RWPE1 (cell line): ENCODE data around the gene SEPTIN8.

Source experiments
- CTCF ChIA-PET: fragments of 350-600 bp; sonication (Branson Sonifier 250); formaldehyde crosslinking; extraction: SDS; loops from one replicate; lab custom pipeline; 2021; lab: Yijun Ruan, JAX
- POLR2A ChIA-PET: fragments of 400-600 bp; formaldehyde crosslinking; extraction: SDS; loops from one replicate; lab custom pipeline; 2020; ENCODE audit warnings: antibody characterized with exemption; ENCODE audit not compliant: low non-redundant PET; lab: Yijun Ruan, JAX
- DNase-seq: peaks from one replicate; pipeline ENCODE4 v3.0.0; 2012; ENCODE audit warnings: low spot score
- H3K27ac ChIP-seq: fragments of 450-650 bp; 2 replicates; pipeline ENCODE4 v1.5.1; 2017
- TF ChIP-seq, protein P1 (sequence below): fragments of 450-650 bp; conservative IDR thresholded peaks from 2 replicates; pipeline ENCODE4 v1.5.1; 2017; ENCODE audit warnings: low read depth, mild to moderate bottlenecking

Gene SEPTIN8

GRCh38 chr5:132823481-132824050 is 46.5 kb upstream of the SEPTIN8 start:
- no peak for DNase-seq
- ChIA-PET POLR2A (no interaction called here), CTCF (interaction anchor here (0.6 to 1.2 kb wide), 2 partner anchors 70 to 1996 kb away, joined by 3 to 4 read pairs; no protein-coding TSS in a partner anchor)
- H3K27ac ChIP-seq = no peak overlapping the region
- TF ChIP-seq, protein P1, sequence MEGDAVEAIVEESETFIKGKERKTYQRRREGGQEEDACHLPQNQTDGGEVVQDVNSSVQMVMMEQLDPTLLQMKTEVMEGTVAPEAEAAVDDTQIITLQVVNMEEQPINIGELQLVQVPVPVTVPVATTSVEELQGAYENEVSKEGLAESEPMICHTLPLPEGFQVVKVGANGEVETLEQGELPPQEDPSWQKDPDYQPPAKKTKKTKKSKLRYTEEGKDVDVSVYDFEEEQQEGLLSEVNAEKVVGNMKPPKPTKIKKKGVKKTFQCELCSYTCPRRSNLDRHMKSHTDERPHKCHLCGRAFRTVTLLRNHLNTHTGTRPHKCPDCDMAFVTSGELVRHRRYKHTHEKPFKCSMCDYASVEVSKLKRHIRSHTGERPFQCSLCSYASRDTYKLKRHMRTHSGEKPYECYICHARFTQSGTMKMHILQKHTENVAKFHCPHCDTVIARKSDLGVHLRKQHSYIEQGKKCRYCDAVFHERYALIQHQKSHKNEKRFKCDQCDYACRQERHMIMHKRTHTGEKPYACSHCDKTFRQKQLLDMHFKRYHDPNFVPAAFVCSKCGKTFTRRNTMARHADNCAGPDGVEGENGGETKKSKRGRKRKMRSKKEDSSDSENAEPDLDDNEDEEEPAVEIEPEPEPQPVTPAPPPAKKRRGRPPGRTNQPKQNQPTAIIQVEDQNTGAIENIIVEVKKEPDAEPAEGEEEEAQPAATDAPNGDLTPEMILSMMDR = no peak

DNA sequence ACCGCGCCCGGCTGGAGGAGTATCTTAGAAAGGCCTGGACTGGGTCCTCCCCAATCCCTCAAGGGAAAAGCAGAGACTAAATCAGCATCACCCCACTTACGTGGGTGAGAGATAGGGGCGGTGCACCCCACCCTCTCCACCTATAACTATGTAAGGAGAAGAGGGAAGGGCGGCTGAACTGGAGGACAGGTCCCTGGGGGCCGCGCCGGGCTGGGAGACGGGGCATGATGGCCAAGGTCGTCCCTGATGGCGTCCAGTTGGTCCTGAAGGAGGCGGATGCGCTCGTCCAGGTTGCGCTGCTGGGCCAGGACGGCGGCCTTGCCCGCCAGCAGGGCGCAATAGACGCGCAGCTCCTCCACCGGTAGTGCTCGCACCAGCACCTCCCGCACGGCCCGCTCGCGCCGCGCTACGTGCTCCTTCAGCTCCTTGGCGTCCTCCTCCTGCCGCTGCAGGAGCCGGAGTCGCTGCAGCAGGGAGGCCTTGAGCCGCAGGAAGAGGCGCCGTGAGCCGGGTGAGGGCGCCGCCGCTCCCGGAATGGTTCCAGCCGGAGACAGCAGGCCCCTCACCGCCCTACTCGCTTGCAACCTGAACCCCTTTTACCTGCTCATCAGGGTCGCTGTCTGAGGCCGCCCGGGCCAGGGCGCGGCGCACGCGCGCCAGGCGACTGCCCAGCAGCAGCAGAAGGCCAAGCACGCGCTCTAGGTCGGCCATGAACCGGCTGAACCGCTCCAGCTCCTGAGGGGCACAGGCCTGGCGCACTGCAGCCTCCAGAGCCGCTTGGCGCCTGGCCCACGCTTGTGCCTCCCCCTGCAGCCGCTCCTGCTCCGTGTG is 45.8 kb upstream of the SEPTIN8 start:
- POLR2A ChIA-PET = no interaction called here

DNA sequence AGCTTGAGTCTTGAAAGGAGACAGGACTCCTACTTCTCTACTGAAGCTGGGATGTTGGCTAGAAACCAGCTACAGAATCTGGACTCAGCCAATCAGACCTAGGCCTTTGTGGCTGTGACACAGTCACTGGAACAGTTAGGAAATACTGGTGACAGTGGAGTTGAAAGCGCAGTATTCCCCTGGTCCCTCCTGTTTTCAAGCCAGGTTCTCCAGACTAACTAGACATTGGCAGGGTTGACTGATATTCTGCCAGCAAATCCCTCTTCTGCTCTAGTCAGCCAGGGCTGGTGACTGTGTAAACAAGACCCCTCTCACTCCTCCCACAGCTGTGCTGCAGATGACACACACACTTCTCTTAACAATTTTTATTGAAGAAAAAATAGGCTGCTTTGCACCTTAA is 44.8 kb upstream of the SEPTIN8 start:
- H3K27ac ChIP-seq = no peak overlapping the region
- DNase-seq = no peak
- ChIA-PET CTCF (interaction anchor here (0.6 to 2.1 kb wide), 6 partner anchors 62 to 819 kb away, joined by 3 to 12 read pairs (median 5); no protein-coding TSS in a partner anchor), POLR2A (interaction anchor here (1.1 kb wide), 1 partner anchor 68 kb away, joined by 3 read pairs; no protein-coding TSS in a partner anchor)
- TF ChIP-seq, protein P1 = no peak

More for the DNA sequence above, 45.8 kb upstream of the SEPTIN8 start:
- CTCF ChIA-PET = interaction anchor here (0.6 to 1.2 kb wide), 2 partner anchors 69 to 1996 kb away, joined by 3 to 4 read pairs; no protein-coding TSS in a partner anchor
- TF ChIP-seq, protein P1 = no peak
- no peak overlapping the region for H3K27ac ChIP-seq
- no peak for DNase-seq

- TF ChIP-seq, protein P1 = no peak
- no peak overlapping the region for H3K27ac ChIP-seq
- POLR2A ChIA-PET = interaction anchor here (1.1 kb wide), 1 partner anchor 68 kb away, joined by 3 read pairs; no protein-coding TSS in a partner anchor
- CTCF ChIA-PET = interaction anchor here (1.0 to 2.2 kb wide), 7 partner anchors 7 to 435 kb away, joined by 3 to 16 read pairs (median 6); no protein-coding TSS in a partner anchor
- DNase-seq = no peak
Measured at GRCh38 chr5:132821350-132821749, 44.3 kb upstream of the SEPTIN8 start.

DNA sequence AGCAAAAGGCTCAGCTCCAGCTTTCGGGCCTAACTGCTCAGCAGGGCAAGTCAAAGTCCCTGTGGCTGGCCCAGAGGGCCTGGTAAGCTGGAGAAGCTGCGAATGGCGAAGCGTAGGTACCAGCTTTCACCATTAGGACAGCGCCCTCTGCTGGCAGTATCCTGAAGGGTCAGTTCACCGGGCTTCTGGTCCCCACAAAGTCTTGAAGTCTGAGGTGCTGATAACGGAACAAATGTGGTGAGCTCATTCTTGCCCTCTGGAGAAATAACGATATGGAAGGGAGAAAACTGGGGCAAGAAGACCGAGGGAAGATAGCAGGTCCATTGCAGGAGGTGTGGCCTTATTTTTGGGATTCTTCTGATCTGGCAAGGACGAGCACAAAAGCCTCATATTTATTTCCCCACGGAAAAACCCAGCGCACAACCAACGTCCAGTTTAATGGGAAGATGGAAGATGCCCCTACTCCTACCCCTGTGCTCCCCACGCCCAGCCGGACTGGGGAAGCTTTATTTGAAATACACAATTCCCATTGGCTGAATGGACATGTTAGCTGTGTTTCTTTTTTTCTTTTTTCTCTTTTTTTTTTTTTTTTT is 43.2 kb upstream of the SEPTIN8 start:
- no peak overlapping the region for H3K27ac ChIP-seq
- peak; percentile 88 for DNase-seq
- ChIA-PET POLR2A (interaction anchor here (0.6 to 1.2 kb wide), 5 partner anchors 34 to 550 kb away, joined by 3 to 9 read pairs (median 6); no protein-coding TSS in a partner anchor), CTCF (interaction anchor here (0.5 to 2.4 kb wide), 39 partner anchors 9 to 641 kb away, joined by 3 to 21 read pairs (median 4); partner anchors contain the start of genes CCNI2, KIF3A and SHROOM1)
- TF ChIP-seq, protein P1 = peak; percentile 93

GRCh38 chr5:132819468-132819867 is 42.4 kb upstream of the SEPTIN8 start:
- TF ChIP-seq, protein P1 = no peak
- DNase-seq = no peak
- ChIA-PET POLR2A (interaction anchor here (0.6 to 1.2 kb wide), 2 partner anchors 43 to 46 kb away, joined by 3 to 6 read pairs; partner anchors contain the start of gene SEPTIN8), CTCF (interaction anchor here (0.5 to 2.4 kb wide), 30 partner anchors 9 to 640 kb away, joined by 3 to 21 read pairs (median 4); partner anchors contain the start of genes CCNI2, KIF3A and SHROOM1)
- H3K27ac ChIP-seq = no peak overlapping the region
